Measurements from ENCODE around the gene CPTP.
A peak's percentile ranks its signal among the peaks of the same experiment; 100 is the strongest.

The CPTP gene

DNA sequence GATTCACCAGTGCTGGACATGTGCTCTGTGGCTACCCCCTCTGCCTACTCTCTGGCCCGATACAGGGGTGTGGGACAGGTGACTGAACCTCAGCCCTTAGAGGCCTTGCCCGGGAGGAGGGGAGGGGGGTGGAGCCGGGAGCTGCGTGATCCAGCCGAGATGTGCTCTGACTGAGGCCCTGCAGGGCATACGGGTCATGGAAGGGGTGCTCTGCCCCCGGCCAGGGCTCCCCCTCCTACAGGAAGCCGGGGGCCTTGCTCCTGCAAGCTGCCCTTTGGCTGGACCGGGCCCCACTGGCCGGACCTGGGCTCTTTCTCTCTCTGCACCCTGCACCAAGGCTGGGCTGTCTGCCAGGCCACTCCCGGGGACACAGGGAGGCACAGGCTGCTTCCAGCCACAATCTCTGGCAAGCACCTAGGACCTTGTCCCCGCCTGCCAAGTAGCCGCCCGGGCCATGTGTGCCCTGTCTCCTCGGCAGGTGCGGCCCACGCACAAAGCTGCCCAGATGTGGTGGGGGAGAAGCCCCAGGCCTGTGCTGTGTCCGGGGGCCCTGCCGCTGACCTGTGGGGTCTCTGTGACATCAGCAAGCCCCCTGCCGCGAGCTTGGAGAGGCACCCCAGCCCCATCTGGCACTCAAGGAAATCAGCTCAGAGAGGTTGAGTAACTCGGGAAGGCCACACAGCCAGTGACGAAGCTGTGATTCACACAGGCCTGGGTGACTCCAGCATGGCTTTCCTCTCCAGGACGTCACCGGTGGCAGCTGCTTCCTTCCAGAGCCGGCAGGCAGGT is 42.9 kb upstream of the CPTP start:
- no peak for DNase-seq (ENCODE audit: low read depth)
- TF ChIP-seq CTCF (IDR thresholded peaks at IDR 0.05; ENCODE audit: control insufficient read depth, insufficient read depth, low read depth, low read length, missing control alignments), result no peak

GRCh38 chr1:1282998-1283397 is 41.6 kb upstream of the CPTP start:
- H3K4me3 ChIP-seq (ENCODE audit: control insufficient read depth, low read depth, low read length), result no peak overlapping the region
- TF ChIP-seq CTCF (IDR thresholded peaks at IDR 0.05; ENCODE audit: control insufficient read depth, insufficient read depth, low read depth, low read length, missing control alignments), result no peak
- peak; percentile 24 for DNase-seq (ENCODE audit: low read depth)

More for the DNA sequence above, 42.9 kb upstream of the CPTP start:
- H3K4me3 ChIP-seq (ENCODE audit: control insufficient read depth, low read depth, low read length), result no peak overlapping the region

GRCh38 chr1:1283821-1284220 is 40.8 kb upstream of the CPTP start:
- no peak for DNase-seq (ENCODE audit: low read depth)
- TF ChIP-seq CTCF (IDR thresholded peaks at IDR 0.05; ENCODE audit: control insufficient read depth, insufficient read depth, low read depth, low read length, missing control alignments), result no peak
- no peak overlapping the region for H3K4me3 ChIP-seq (ENCODE audit: control insufficient read depth, low read depth, low read length)

DNA sequence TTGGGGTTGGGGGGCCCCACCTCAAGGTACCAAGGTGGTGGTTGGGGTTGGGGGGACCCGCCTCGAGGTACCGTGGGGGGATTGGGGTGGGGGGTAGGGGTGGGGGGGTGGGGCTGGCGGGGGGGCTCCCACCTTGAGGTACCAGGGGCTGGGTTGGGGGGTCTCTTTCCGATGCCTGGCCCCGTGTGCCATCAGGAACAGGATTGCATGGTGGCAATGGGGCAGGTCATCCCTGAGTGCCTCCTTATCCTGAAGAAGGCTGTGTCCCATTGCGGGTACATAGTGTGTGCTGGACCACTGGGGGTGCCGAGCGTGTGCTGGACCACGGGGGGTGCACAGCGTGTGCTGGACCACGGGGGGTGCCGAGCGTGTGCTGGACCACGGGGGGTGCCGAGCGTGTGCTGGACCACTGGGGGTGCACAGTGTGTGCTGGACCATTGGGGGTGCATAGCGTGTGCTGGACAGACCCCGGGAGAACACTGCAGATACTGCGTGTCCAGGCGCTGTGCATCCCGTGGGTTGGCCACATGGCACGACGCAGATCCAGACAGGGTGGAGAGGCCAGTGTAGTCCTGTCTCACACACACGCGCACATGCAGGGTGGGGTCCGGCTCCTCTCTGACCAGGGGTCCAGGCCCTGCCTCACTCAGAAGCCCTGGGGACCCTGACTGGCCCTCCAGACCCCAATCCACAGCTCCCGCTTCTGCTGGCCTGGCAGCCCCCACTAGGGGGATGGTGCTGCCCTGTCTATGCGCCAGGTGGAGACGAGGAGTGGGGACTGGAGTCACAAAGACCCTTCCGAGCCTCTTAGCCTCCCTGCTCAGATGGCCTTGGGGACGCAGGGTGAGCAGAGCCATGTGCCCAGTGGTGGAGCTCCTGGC is 40.1 kb upstream of the CPTP start:
- no peak for DNase-seq (ENCODE audit: low read depth)
- no peak for TF ChIP-seq CTCF (IDR thresholded peaks at IDR 0.05; ENCODE audit: control insufficient read depth, insufficient read depth, low read depth, low read length, missing control alignments)
- no peak overlapping the region for H3K4me3 ChIP-seq (ENCODE audit: control insufficient read depth, low read depth, low read length)

DNA sequence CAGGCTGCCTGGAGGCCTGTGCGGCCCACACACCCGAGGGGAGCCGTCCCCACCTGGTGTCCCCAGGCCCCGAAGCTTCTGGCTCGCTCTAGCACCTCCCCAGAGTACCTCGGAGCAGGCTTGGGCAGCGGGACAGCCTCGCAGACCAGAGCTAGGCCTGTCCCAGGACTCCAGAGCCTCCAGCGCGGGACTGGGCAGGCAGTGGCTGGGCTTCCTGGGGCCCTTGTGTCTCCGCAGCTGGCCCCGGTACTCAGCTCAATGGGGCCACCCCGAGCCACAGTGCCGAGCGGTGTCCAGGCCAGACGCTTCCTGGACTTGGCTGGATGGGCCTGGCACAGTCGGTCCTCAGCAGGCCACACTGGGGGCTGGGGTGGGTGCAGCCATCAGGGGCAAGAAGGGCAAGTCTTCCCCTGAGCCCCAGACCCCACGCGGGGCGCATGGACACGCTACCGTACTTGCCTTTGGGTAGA is 39.5 kb upstream of the CPTP start:
- TF ChIP-seq CTCF (IDR thresholded peaks at IDR 0.05; ENCODE audit: control insufficient read depth, insufficient read depth, low read depth, low read length, missing control alignments), result no peak
- no peak for DNase-seq (ENCODE audit: low read depth)

GRCh38 chr1:1285611-1286311 is 38.8 kb upstream of the CPTP start:
- TF ChIP-seq CTCF (IDR thresholded peaks at IDR 0.05; ENCODE audit: control insufficient read depth, insufficient read depth, low read depth, low read length, missing control alignments), result no peak
- no peak overlapping the region for H3K4me3 ChIP-seq (ENCODE audit: control insufficient read depth, low read depth, low read length)
- no peak for DNase-seq (ENCODE audit: low read depth)

More for the DNA sequence above, 39.5 kb upstream of the CPTP start:
- no peak overlapping the region for H3K4me3 ChIP-seq (ENCODE audit: control insufficient read depth, low read depth, low read length)
